Activated T-helper 9 cell treated with anti-CD3 and anti-CD28 coated beads, Interleukin-2, amount 50 U/mL, for 16 hours (primary cell): Measurements from ENCODE around the gene ZNF598.
"Not testable (repeated sequence)": the region's sequence is repeated elsewhere in the genome, so short reads cannot be mapped to it uniquely, and the experiment has no call there.

Experiments used
- DNase-seq: peaks from one replicate; pipeline ENCODE4 v3.0.0-alpha.2; 2020; ENCODE audit warnings: low read depth

ZNF598 gene

DNA sequence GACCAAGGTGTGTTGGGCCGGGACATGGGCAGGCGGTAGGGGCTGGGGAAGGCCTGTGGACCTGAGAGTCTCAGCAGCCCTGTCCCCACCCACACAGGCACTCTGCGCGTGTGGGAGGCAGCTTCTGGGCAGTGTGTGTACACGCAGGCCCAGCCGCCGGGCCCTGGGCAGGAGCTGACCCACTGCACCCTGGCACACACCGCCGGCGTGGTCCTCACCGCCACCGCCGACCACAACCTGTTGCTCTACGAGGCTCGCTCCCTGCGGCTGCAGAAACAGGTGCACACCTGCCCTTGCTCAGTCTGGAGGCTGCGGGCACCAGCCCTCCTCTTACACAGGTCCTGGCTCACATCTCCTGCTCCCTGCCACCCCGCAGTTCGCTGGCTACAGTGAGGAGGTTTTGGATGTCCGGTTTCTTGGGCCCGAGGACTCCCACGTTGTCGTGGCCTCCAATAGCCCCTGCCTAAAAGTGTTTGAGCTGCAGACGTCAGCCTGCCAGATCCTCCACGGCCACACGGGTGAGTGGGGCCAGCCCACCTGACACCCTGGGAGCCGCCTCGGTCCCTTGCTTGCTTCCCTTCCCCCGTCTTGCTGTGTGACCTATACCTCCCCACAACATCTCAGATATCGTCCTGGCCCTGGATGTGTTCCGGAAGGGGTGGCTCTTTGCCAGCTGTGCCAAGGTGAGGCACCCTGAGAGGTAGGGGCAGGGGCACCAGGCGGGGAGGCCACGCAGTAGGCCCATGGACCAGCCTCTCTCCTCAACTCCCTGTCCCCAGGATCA lies 34.0 kb downstream of the ZNF598 start:
- DNase-seq = no peak

DNA sequence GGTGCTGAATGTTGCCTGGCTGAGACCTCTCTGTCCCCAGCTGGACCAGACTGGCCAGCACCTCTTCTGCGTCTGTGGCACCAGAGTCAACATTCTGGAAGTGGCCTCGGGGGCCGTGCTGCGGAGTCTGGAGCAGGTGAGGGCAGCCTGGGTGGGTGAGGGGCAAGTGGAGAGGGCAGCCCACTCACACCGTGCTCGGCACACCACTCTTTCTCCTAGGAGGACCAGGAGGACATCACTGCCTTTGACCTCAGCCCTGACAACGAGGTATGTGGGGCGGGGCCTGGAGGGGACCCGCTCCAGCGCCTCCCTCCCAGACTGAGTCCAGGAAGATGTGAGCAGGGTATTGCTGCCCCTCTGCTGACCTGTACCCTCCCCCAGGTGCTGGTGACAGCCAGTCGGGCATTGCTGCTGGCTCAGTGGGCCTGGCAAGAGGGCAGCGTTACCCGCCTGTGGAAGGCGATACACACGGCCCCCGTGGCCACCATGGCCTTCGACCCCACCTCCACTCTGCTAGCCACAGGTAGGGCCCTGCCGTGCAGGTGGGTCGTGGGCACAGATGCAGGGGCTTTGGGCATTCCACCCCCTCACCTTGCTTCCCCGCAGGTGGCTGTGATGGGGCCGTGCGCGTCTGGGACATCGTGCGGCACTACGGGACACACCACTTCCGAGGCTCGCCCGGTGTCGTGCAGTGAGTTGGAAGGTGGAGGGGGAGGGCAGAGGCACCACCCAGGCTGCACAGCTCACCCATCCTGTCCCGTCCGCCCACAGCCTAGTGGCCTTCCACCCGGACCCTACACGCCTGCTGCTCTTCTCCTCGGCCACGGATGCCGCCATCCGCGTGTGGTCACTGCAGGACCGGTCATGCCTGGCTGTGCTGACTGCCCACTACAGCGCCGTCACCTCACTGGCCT lies 35.2 kb downstream of the ZNF598 start:
- no peak for DNase-seq

DNA sequence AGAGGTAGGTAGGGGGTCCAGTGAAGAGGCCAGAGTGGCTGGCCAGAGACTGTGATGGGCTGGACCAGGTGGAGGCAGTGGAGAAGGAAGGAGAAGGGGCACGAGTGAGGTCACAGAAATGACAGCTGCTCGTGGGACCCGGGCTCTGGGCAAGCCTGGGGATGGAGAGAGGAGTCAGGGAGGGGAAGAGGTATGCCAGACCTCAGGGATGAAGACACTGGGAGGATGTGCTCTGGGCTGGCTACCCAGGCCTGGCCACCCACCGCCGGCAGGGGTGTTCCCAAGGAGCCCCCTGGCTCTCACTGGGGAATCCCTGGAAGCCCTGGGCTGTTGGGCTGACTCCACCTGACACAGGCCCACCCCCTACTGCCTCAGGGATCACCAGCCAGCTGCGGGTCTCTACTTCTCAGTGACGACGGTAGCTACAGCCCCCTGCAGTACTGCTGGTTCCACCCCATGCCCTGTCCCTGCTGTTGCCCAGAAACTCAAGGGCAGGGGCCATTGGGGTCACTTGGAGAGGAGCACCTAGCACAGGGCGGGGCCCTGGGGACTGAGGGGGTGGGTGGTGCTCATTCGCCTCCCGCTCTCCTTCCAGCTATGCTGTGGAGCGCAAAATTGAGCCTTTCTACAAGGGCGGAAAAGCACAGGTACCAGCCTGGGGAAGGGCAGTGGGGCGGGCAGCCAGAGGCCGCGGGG lies 36.0 kb downstream of the ZNF598 start:
- DNase-seq = no peak

DNA sequence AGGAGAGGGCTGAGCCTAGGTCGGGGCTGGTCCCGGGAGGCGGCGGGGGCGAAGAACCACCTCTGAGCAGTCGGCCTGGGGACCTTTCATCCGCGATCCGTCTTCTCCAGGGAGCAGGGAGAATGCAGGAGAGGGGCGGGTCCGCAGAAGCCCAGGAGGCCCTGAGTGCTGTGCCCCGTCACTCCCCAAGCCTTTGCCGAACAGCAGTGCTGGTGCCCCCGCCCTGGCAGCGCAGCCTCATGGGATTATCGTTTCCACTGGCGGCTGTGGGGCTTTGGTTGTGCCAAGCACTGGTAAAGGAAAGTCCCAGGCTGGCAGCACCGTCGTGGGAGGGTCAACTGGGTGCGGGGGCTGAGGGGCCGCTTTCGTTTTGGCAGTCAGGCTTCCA lies 37.1 kb downstream of the ZNF598 start:
- no peak for DNase-seq

DNA sequence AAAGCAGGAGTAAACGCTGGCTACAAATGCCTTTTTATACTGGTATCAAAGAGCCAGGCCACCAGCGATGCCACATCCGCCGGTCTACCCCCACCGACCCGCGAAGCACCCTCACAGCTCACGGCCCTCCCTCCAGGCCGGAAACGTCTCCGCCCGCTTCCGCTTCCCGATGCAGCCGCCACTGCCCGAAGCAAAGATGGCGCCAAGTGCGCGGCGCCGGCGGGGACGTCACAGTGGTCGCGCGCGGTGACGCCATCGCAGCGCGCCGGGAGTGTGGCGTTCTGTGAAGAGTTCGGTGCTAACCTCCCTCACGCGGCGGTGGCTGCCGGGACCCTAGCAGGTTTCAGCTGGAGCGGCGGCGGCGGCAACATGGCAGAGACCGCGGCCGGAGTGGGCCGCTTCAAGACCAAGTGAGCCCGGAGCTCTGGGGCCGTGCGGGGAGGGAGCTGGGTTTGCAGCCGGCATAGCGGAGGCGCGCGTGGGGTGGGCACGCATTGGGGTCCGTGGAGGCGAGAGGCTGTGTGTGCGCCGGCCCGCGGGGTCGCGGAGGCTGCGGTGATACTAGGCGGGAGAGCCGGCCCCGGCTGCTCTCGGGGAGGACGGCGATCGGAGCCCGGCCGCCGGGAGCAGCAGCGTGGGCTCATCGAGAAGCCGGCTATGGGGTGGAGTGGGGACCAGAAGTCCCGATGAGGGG lies 37.7 kb downstream of the ZNF598 start, which contains the start of gene TBL3:
Gene TBL3 (plus strand): TSS at position 258 of the 694 bp plus-strand sequence. CDS start 112 bp downstream, at position 370.
- peak; percentile 95 for DNase-seq

DNA sequence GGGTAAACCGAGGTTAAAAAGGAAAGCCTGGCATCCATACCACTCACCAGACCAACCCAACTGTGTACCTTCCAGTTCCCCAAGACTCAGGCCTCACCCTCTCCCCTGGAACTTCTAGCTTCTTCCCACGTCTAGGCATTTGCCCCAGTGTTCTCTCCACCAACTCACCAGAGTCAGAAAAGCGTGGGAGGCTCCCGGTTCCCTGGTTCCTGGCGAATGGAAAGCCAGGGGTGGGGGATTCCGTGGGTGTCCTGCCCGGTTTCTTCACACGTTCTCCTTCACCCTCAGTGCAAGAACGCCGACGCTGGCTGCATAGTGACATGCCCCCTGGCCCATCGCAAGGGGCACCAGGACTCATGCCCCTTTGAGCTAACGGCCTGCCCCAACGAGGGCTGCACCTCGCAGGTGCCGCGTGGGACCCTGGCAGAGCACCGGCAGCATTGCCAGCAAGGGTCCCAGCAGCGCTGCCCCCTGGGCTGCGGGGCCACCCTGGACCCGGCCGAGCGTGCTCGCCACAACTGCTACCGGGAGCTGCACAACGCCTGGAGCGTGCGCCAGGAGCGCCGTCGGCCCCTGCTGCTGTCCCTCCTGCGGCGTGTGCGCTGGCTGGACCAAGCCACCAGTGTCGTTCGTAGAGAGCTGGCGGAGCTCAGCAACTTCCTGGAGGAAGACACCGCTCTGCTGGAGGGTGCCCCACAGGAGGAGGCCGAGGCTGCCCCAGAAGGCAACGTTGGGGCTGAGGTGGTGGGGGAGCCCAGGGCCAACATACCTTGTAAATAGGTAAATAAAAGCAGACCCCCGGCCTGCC lies 41.3 kb downstream of the ZNF598 start:
- DNase-seq = no peak

DNA sequence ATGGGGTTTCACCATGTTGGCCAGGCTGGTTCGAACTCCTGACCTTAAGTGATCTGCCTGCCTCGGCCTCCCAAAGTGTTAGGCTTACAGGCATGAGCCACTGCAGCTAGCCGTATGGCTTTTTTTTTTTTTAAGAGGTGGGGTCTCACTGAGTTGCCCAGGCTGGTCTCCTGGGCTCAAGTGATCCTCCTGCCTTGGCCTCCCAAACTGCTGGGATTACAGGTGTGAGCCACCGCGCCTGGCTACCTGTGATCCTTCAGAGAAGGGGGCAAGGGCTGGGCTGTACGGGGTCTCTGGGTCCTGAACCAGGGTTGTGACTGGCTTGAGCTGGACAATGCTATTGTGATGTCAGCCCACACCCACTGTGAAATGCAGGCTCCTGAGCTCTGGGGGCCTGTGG lies 43.2 kb downstream of the ZNF598 start, which contains the start of gene RNF151:
Gene RNF151 (plus strand): TSS at position 397 of the 400 bp plus-strand sequence. CDS start 26 bp downstream, outside the sequence.
- DNase-seq = no peak

DNA sequence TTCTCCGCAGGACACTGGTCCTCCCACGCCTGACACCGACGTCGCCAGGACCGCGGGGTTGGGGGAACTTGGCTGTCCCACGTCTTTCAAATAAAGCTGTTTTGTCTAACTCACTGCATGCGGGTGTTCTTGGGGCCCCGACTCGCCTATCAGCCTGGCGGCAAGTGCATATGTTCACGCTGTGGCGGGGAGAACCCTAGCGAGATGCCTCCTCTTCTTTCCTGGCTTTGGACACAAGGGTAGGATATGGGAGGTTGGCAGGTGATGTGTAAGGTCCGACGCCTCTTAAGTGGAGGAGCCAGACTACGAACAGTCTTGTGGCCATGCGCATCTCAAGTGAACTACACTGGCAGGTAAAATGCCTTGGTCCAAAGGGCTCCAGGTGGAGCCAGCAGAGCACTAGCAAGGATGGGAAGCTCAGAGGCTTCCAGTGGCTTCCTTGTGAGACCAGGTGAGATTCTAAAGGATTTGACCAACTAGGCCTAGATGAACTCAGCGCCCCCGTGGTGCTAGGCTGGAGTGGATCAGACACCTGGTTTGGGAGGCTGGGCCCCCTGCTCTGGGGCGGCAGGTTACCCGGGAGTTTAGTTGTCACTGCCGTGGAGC lies 44.1 kb downstream of the ZNF598 start:
- no peak for DNase-seq

GRCh38 chr16:1964506-1965395 lies 44.9 kb downstream of the ZNF598 start, which contains the start of gene RPS2:
Gene RPS2 (minus strand): TSS chr16:1964826. CDS start chr16:1964625, 201 bp downstream.
- peak; percentile 98 for DNase-seq

- no peak for DNase-seq
These were observed 45.7 kb downstream of the ZNF598 start for GRCh38 chr16:1963806-1964505.

DNA sequence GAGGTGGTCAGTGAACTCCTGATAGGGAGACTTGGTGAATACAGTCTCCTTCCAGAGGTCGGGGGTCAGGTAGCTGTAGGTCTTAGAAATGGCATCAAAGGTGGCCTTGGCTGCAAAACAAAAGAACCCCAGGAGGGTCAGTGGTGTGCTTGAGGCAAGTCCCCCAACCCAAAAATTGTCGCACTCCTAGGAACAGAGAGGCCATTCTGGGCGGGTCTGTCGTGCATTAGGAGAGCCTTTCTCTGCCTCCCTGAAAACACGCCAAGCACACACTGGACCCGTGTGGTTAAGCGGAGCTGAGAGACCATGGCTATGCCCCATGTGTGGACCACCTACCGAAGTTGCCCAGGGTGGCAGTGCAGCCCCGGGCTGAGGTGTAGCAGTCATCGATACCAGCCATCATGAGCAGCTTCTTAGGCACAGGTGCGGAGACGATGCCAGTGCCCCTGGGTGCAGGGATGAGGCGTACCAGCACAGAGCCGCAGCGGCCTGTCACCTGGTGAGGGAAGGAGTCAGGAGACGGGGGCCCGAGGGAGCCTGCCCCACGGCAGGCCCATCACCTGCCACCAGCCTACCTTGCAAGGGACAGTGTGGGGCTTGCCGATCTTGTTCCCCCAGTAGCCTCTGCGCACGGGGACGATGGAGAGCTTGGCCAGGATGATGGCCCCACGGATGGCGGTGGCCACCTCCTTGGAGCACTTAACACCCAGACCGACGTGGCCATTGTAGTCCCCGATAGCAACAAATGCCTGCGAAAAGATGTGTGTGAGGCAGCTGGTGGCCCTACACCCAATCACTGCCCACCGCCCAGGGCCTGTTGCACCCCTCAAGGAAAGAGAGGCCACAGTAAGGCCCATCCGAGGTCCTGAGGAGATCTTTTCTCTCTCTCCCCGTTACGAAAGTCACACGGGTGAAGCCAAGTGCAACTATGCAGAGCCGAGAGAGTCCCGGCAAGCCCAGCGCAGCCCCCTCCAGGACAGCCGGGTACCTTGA lies 47.2 kb downstream of the ZNF598 start:
- not testable (repeated sequence) for DNase-seq

DNA sequence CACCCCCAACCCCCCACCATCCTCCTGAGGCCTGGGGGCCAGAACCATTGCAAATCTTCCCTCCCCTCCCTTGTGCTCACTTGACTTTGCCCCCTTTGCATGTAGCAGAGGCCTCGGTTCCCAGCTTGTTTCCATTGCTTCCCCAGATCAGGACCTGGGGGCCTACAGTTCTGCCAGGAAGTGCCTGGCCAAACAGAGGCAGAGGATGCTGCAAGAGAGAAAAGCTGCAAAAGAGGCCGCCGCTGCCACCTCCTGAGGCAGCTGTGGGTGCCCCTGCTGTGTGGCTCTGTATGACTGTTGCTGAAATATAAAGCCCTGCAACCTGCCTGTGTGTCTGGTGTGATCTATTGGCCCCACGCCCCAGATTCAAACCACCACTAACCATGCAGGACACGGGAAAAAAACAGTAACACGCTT lies 48.0 kb downstream of the ZNF598 start:
- DNase-seq = no peak

GRCh38 chr16:1960665-1961630 lies 48.7 kb downstream of the ZNF598 start:
- DNase-seq = no peak

- DNase-seq = peak; percentile 89
These were observed 50.2 kb downstream of the ZNF598 start, which contains the start of gene NDUFB10 for GRCh38 chr16:1959269-1960039. Gene NDUFB10 (plus strand): TSS chr16:1959538. CDS start chr16:1959625, 87 bp downstream.

DNA sequence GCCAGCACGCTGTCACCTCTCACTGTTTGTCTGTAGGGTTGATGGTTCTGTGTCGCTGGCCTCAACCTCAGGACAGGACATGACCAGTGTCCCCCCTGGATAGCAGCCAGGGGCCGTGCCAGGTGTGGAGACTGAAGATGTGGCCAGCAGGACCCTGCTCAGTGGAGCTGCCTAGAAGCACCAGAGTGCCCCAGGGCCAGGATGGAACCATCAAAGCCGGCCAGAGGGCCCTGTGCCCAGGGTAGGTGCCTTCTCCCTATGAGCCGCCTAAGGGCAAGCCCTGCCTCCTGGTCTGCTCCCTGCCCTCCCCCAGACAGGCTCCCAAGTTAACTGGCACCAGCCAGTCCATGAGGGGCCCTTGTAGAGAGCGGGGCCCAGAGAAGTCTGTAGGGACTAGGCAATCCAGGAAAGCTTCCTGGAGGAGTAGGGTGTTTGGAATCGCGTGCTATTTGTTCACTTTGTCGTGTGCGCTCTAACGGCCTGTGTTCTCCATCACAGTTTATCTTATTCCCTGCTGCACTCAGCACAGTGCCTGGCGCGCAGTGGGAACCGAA lies 50.8 kb downstream of the ZNF598 start:
- DNase-seq = no peak
